Esophagus squamous epithelium (tissue), 5 donors: ENCODE results near the gene LILRB5. TPM values are rescaled to one million over a fixed set of nuclear protein-coding genes. Genes with fewer than 3 reads are reported as not detected.
"Not testable (repeated sequence)": the region's sequence is repeated elsewhere in the genome, so short reads cannot be mapped to it uniquely, and the experiment has no call there.

Experiments used
- DNase-seq: peaks from one replicate; lab custom pipeline; 2025; lab: John Stamatoyannopoulos, UW
- H3K27ac ChIP-seq, 4 donors: fragments of 200-600 bp; sonication (generic); one replicate each; pipeline ENCODE4 v1.5.1; 2016 to 2019; ENCODE audit warnings: mild to moderate bottlenecking in 1 of 4
- H3K27me3 ChIP-seq, 4 donors: fragments of 200-600 bp; sonication (generic); 1 replicate in 3 of 4; 2 replicates in 1 of 4; pipeline versions ENCODE4 v1.5.1 to v1.6.0; 2017 to 2021; ENCODE audit warnings: antibody characterized with exemption in 1 of 4
- H3K36me3 ChIP-seq, 3 donors: fragments of 200-600 bp; sonication (generic); one replicate each; pipeline ENCODE4 v1.5.1; 2016 to 2019
- H3K4me1 ChIP-seq, 3 donors: fragments of 200-600 bp; sonication (generic); one replicate each; pipeline ENCODE4 v1.5.1; 2017 to 2019
- H3K4me3 ChIP-seq, 4 donors: fragments of 200-600 bp; sonication (generic); 1 replicate in 3 of 4; 2 replicates in 1 of 4; pipeline ENCODE4 v1.5.1; 2016 to 2019; ENCODE audit warnings: mild to moderate bottlenecking in 2 of 4, moderate library complexity in 1 of 4
- H3K9me3 ChIP-seq, 3 donors: fragments of 200-600 bp; sonication (generic); one replicate each; pipeline ENCODE4 v1.5.1; 2016 to 2019
- CTCF ChIP-seq, 6 experiments: fragments of 450-650 bp in 4 of 6; fragments of 200-600 bp in 2 of 6; sonication (generic) in 2 of 6; IDR thresholded peaks; one replicate each; pipeline ENCODE4 v1.5.1; 2016 to 2019; ENCODE audit warnings: antibody characterized with exemption in 6 of 6, mild to moderate bottlenecking in 4 of 6, moderate library complexity in 4 of 6
- POLR2A ChIP-seq, 4 donors: fragments of 450-650 bp; IDR thresholded peaks; one replicate each; pipeline ENCODE4 v1.6.1; 2017; ENCODE audit warnings: antibody characterized with exemption in 4 of 4, mild to moderate bottlenecking in 4 of 4, moderate library complexity in 3 of 4
- WGBS, 2 donors: methylation state at CpG; one replicate each; pipeline ENCODE4 v1.1.5; 2018; 5-methylcytosine and 5-hydroxymethylcytosine counted together
- intact Hi-C: fragments of 100-400 bp; cut with DNase I; formaldehyde crosslinking; loops from one replicate; pipeline ENCODE4 v1.15.0; 2022
- total RNA-seq, 4 donors: library from RNA; depleted of rRNA; stranded (reverse); fragments of >200 nt; gene quantifications; one replicate each; pipeline ENCODE4 v1.1.0, GENCODE V29; 2016
- donor health status: DM: yes; HTN: yes; CAD: no.

LILRB5 gene
- total RNA-seq, 4 donors from 2014 or later = 1.4 to 9.3 (median 5.8) TPM; not detected in 1

- Histone ChIP-seq H3K27ac (peak overlapping the region in 2 of 4 donors; percentile 16 to 50), H3K36me3 (no peaks in the 10 kb centered on the region), H3K4me3 (no peak overlapping the region), H3K27me3 (peaks cover 0 to 21% (median 0%) of the 10 kb centered on the region in 4 donors), H3K4me1 (no peaks in the 10 kb centered on the region), H3K9me3 (no peaks in the 10 kb centered on the region)
- 45 to 60% methylated on average over 5 to 8 of the region's 8 CpGs for WGBS, 2 donors
- intact Hi-C loops = no loop called here
- no peak for DNase-seq
- TF ChIP-seq POLR2A (IDR thresholded peaks at IDR 0.05) (no peak), CTCF (IDR thresholded peaks at IDR 0.05) (no peak)
Measured at GRCh38 chr19:54248016-54248601, 9.0 kb downstream of the LILRB5 start.

GRCh38 chr19:54247106-54247930 is 9.8 kb downstream of the LILRB5 start:
- peak overlapping the region in 2 of 4 donors; percentile 49 to 50 for H3K27ac ChIP-seq
- H3K4me3 ChIP-seq = no peak overlapping the region
- H3K9me3 ChIP-seq = no peaks in the 10 kb centered on the region
- no peaks in the 10 kb centered on the region for H3K4me1 ChIP-seq
- intact Hi-C loops = no loop called here
- TF ChIP-seq POLR2A (IDR thresholded peaks at IDR 0.05) (no peak), CTCF (IDR thresholded peaks at IDR 0.05) (no peak)
- H3K27me3 ChIP-seq = peaks cover 0 to 13% (median 0%) of the 10 kb centered on the region in 4 donors
- no peaks in the 10 kb centered on the region for H3K36me3 ChIP-seq
- DNase-seq = no peak
- 77 to 80% methylated on average over 8 to 20 of the region's 20 CpGs for WGBS, 2 donors

- WGBS, 2 donors = 53 to 61% methylated on average over 2 to 3 of the region's 3 CpGs
- H3K4me1 ChIP-seq = no peaks in the 10 kb centered on the region
- intact Hi-C loops = no loop called here
- H3K36me3 ChIP-seq = no peaks in the 10 kb centered on the region
- H3K4me3 ChIP-seq = no peak overlapping the region
- DNase-seq = no peak
- H3K27ac ChIP-seq = no peak overlapping the region
- TF ChIP-seq CTCF (IDR thresholded peaks at IDR 0.05) = no peak
- TF ChIP-seq POLR2A (IDR thresholded peaks at IDR 0.05) = no peak
- peaks cover 0 to 8% (median 0%) of the 10 kb centered on the region in 4 donors for H3K27me3 ChIP-seq
- H3K9me3 ChIP-seq = no peaks in the 10 kb centered on the region
Measured at GRCh38 chr19:54245936-54246335, 11.1 kb downstream of the LILRB5 start.

- whole genome bisulfite sequencing, 2 donors = no CpG with 5 or more reads among the region's 8 CpGs
- intact Hi-C loops, H3K36me3 ChIP-seq, H3K27me3 ChIP-seq, DNase-seq, H3K9me3 ChIP-seq, H3K4me3 ChIP-seq, H3K27ac ChIP-seq, H3K4me1 ChIP-seq: not testable (repeated sequence)
Measured at GRCh38 chr19:54243809-54244208, 13.3 kb downstream of the LILRB5 start.

GRCh38 chr19:54242646-54243045 is 14.4 kb downstream of the LILRB5 start, which contains the start of gene LILRA6:
LILRA6 (minus strand) TSS chr19:54242790.
- H3K27ac ChIP-seq, H3K4me3 ChIP-seq, H3K27me3 ChIP-seq, H3K36me3 ChIP-seq, intact Hi-C loops, H3K9me3 ChIP-seq, H3K4me1 ChIP-seq, DNase-seq: not testable (repeated sequence)
- WGBS, 2 donors = no CpG with 5 or more reads among the region's 6 CpGs

- H3K4me1 ChIP-seq, H3K9me3 ChIP-seq, intact Hi-C loops, H3K27ac ChIP-seq, H3K27me3 ChIP-seq, H3K36me3 ChIP-seq, H3K4me3 ChIP-seq, DNase-seq: not testable (repeated sequence)
- no CpG with 5 or more reads among the region's 4 CpGs for WGBS, 2 donors
Measured at GRCh38 chr19:54242234-54242633, 14.8 kb downstream of the LILRB5 start.

GRCh38 chr19:54240372-54241336 is 16.4 kb downstream of the LILRB5 start:
- not testable (repeated sequence) for DNase-seq, H3K27ac ChIP-seq
- 39% methylated on average over 7 of the region's 22 CpGs; no CpG with 5 or more reads in 1 of the 2 donors for WGBS, 2 donors

GRCh38 chr19:54239491-54240371 is 17.3 kb downstream of the LILRB5 start:
- H3K9me3 ChIP-seq, H3K27me3 ChIP-seq, H3K4me3 ChIP-seq, H3K36me3 ChIP-seq, DNase-seq, H3K4me1 ChIP-seq, H3K27ac ChIP-seq: not testable (repeated sequence)
- 60 to 70% methylated on average over 2 to 3 of the region's 21 CpGs for WGBS, 2 donors
- intact Hi-C loops = loop anchor here (10.0 kb wide), 1 partner anchor 75 kb away; no protein-coding TSS in a partner anchor

More at GRCh38 chr19:54240372-54241336, 16.4 kb downstream of the LILRB5 start:
- H3K4me1 ChIP-seq, H3K9me3 ChIP-seq, intact Hi-C loops, H3K27me3 ChIP-seq, H3K36me3 ChIP-seq, H3K4me3 ChIP-seq: not testable (repeated sequence)
